Vagina (tissue), 2 donors: ENCODE results near the gene PROB1.
"Not testable (repeated sequence)": the region's sequence is repeated elsewhere in the genome, so short reads cannot be mapped to it uniquely, and the experiment has no call there.

Experiments used
- CTCF ChIP-seq, 3 experiments: fragments of 450-650 bp in 2 of 3; fragments of 200-600 bp in 1 of 3; sonication (generic) in 1 of 3; IDR thresholded peaks; one replicate each; pipeline ENCODE4 v1.5.1; 2017 to 2019; ENCODE audit warnings: antibody characterized with exemption in 3 of 3, mild to moderate bottlenecking in 2 of 3, moderate library complexity in 2 of 3
- POLR2AphosphoS5 ChIP-seq, 2 donors: sonication (generic); formaldehyde crosslinking; IDR thresholded peaks; one replicate each; pipeline ENCODE4 v1.9.0; 2017; ENCODE audit warnings: antibody characterized with exemption in 2 of 2, mild to moderate bottlenecking in 2 of 2, low read depth in 1 of 2; ENCODE audit not compliant: insufficient read depth in 1 of 2

GRCh38 chr5:139355900-139356299, 39.0 kb downstream of the PROB1 start:
- TF ChIP-seq POLR2AphosphoS5 (IDR thresholded peaks at IDR 0.05; ENCODE audit: insufficient read depth in 1 of 2, low read depth in 1 of 2); CTCF (IDR thresholded peaks at IDR 0.05): not testable (repeated sequence)
